ENCODE data around the gene CLMN. TPM values are rescaled to one million over a fixed set of nuclear protein-coding genes. Genes with fewer than 3 reads are reported as not detected.

Gene CLMN
- total RNA-seq, 1 experiment from 2014 or later, result 33.4 TPM

- no peak overlapping the region for H3K9ac ChIP-seq (ENCODE audit: low read length)
- H4K20me1 ChIP-seq (ENCODE audit: insufficient read depth), result no peaks in the 10 kb centered on the region
- H3K36me3 ChIP-seq (ENCODE audit: control insufficient read depth in 1 of 2, insufficient read depth in 2 of 2, low read length in 2 of 2), result no peaks in the 10 kb centered on the region
- H3K4me3 ChIP-seq (replicated peaks in 1 of 2; ENCODE audit: low read depth in 1 of 2, low read length in 2 of 2), result no peak overlapping the region
- ChIA-PET CTCF (no interaction called here), RAD21 (ENCODE audit: low non-redundant PET in 1 of 2, low total read pairs in 2 of 2, uncharacterized antibody in 2 of 2, unreplicated experiment in 2 of 2) (no interaction called here), POLR2A (no interaction called here)
- H3K27ac ChIP-seq (ENCODE audit: low read depth, low read length), result no peak overlapping the region
- H3K4me2 ChIP-seq (ENCODE audit: low read length), result no peak overlapping the region
- no peaks in the 10 kb centered on the region for H3K9me3 ChIP-seq (ENCODE audit: control insufficient read depth in 1 of 2, insufficient read depth in 1 of 2, low read depth in 1 of 2, low read length in 2 of 2)
- BruUV-seq (replicated peaks), result no TSS peak
- H2AFZ ChIP-seq (ENCODE audit: low read depth, low read length, poor library complexity, severe bottlenecking), result no peak overlapping the region
- ATAC-seq, result no peak
- no peak for DNase-seq (ENCODE audit: low read depth, low spot score)
- intact Hi-C loops (cut with micrococcal nuclease), result no loop called here
- H3K79me2 ChIP-seq (ENCODE audit: insufficient read depth, low read length), result peaks cover 8% of the 10 kb centered on the region; the same call in 1 of the 2 replicates
- H3K9me2 ChIP-seq (ENCODE audit: insufficient read depth), result no peaks in the 10 kb centered on the region
- no peaks in the 10 kb centered on the region for H3K27me3 ChIP-seq (ENCODE audit: insufficient read depth, low read length)
- H3K4me1 ChIP-seq (ENCODE audit: control insufficient read depth in 1 of 2, insufficient read depth in 2 of 2, low read length in 2 of 2), result peaks cover 6 to 27% of the 10 kb centered on the region in 2 experiments; a peak in 3 of 4 replicates
- TF ChIP-seq MAX (IDR thresholded peaks at IDR 0.05) (no peak), SRF (IDR thresholded peaks at IDR 0.05; ENCODE audit: low read depth) (no peak), EGR1 (IDR thresholded peaks at IDR 0.05; ENCODE audit: low read depth) (no peak), CTCF (IDR thresholded peaks at IDR 0.05 in 2 of 3, conservative IDR thresholded peaks at IDR 0.05 in 1 of 3; ENCODE audit: borderline replicate concordance in 1 of 3, insufficient read depth in 1 of 3, low read depth in 2 of 3, low read length in 2 of 3) (no peak), TCF7L2 (IDR thresholded peaks at IDR 0.05; ENCODE audit: borderline replicate concordance, extremely low read depth, insufficient read depth, insufficient read length) (no peak), ZNF274 (IDR thresholded peaks at IDR 0.05; ENCODE audit: low read depth, low read length) (no peak), RAD21 (IDR thresholded peaks at IDR 0.05; ENCODE audit: low read depth) (no peak), CBX3 (IDR thresholded peaks at IDR 0.05; ENCODE audit: low read depth) (no peak), EZH2phosphoT487 (IDR thresholded peaks at IDR 0.05; ENCODE audit: borderline replicate concordance) (no peak), ZBTB33 (IDR thresholded peaks at IDR 0.05; ENCODE audit: extremely low read depth, insufficient replicate concordance, low read length) (no peak), JUND (IDR thresholded peaks at IDR 0.05) (no peak), ZFX (IDR thresholded peaks at IDR 0.05) (no peak)
These were observed 21.9 kb downstream of the CLMN start for GRCh38 chr14:95297832-95298231.
